Right lobe of liver (tissue), 4 donors: ENCODE results near the gene SERPINA3.

ENCODE experiments used
- CTCF ChIP-seq, 4 donors: fragments of 200-600 bp in 3 of 4; fragments of 450-650 bp in 1 of 4; IDR thresholded peaks; one replicate each; pipeline versions ENCODE4 v1.5.1 to v1.8.0; 2016 to 2022; ENCODE audit warnings: antibody characterized with exemption in 4 of 4, mild to moderate bottlenecking in 2 of 4
- POLR2A ChIP-seq: fragments of 450-650 bp; IDR thresholded peaks from one replicate; pipeline ENCODE4 v1.6.1; 2017; ENCODE audit warnings: antibody characterized with exemption, mild to moderate bottlenecking
- donor health status: DM: no; HTN: no; CAD: no.
- donor health status: DM: no; HTN: no; CAD: no.
- donor health status: DM: no; HTN: yes; CAD: no.

GRCh38 chr14:94638961-94639817, 27.0 kb downstream of the SERPINA3 start:
- TF ChIP-seq CTCF (IDR thresholded peaks at IDR 0.05) (no peak), POLR2A (no peak)
